WTC11 (cell line): ENCODE measurements around the gene PITPNC1. TPM values are rescaled to one million over a fixed set of nuclear protein-coding genes. Genes with fewer than 3 reads are reported as not detected.

Experiments
- ATAC-seq: fragments of 200-7000 bp; cut with Tn5 transposase; 2 replicates; pipeline ENCODE4 v1.10.0; 2021; ENCODE audit warnings: mild to moderate bottlenecking, moderate library complexity
- CTCF ChIA-PET: fragments of 300-600 bp; sonication (Branson Sonifier 250); formaldehyde crosslinking; loops from one replicate; lab custom pipeline; 2021; ENCODE audit warnings: antibody characterized with exemption; lab: Charles Lee
- POLR2A ChIA-PET: fragments of 350-600 bp; sonication (Branson Sonifier 250); formaldehyde crosslinking; loops from one replicate; lab custom pipeline; 2021; ENCODE audit warnings: antibody characterized with exemption; lab: Charles Lee
- DNase-seq: peaks from one replicate; pipeline ENCODE4 v3.0.0; 2021; ENCODE audit warnings: low spot score
- H3K27ac Mint-ChIP-seq: 2 replicates; pipeline ENCODE4 v1.8.0; 2021; ENCODE audit warnings: mixed read lengths
- H3K27me3 Mint-ChIP-seq: 2 replicates; pipeline ENCODE4 v1.8.0; 2021; ENCODE audit warnings: low read depth, mild to moderate bottlenecking, moderate library complexity, mixed read lengths
- H3K36me3 Mint-ChIP-seq: 2 replicates; pipeline ENCODE4 v1.8.0; 2021; ENCODE audit warnings: mixed read lengths
- H3K4me1 Mint-ChIP-seq: 2 replicates; pipeline ENCODE4 v1.8.0; 2022; ENCODE audit warnings: mixed read lengths
- H3K4me3 Mint-ChIP-seq: 2 replicates; pipeline ENCODE4 v1.8.0; 2021; ENCODE audit warnings: mild to moderate bottlenecking, moderate library complexity, mixed read lengths
- H3K9me3 Mint-ChIP-seq: 2 replicates; pipeline ENCODE4 v1.8.0; 2021; ENCODE audit warnings: mixed read lengths
- ELF4 ChIP-seq: sonication (generic); formaldehyde crosslinking; IDR thresholded peaks from 2 replicates; pipeline ENCODE4 v1.8.1; 2022; ENCODE audit warnings: low read depth, mild to moderate bottlenecking, moderate library complexity, missing genetic modification reagents
- ETV6 ChIP-seq: sonication (generic); formaldehyde crosslinking; IDR thresholded peaks from 2 replicates; pipeline ENCODE4 v1.8.1; 2022; ENCODE audit warnings: mild to moderate bottlenecking, missing genetic modification reagents
- JUN ChIP-seq: sonication (generic); formaldehyde crosslinking; IDR thresholded peaks from 2 replicates; pipeline ENCODE4 v1.8.0; 2023; ENCODE audit warnings: mild to moderate bottlenecking, missing genetic modification reagents
- NR1H2 ChIP-seq: sonication (generic); formaldehyde crosslinking; IDR thresholded peaks from 2 replicates; pipeline ENCODE4 v1.9.0; 2021; ENCODE audit warnings: mild to moderate bottlenecking, moderate library complexity, missing genetic modification reagents
- OVOL2 ChIP-seq: fragments of 250-450 bp; sonication (Bioruptor Pico); IDR thresholded peaks from 2 replicates; pipeline ENCODE4 v1.9.0; 2021; ENCODE audit warnings: mild to moderate bottlenecking, borderline replicate concordance
- ZNF219 ChIP-seq: sonication (generic); formaldehyde crosslinking; IDR thresholded peaks from 2 replicates; pipeline ENCODE4 v1.8.0; 2023; ENCODE audit warnings: missing genetic modification reagents, mild to moderate bottlenecking, borderline replicate concordance
- ZNF263 ChIP-seq: sonication (generic); formaldehyde crosslinking; IDR thresholded peaks from 2 replicates; pipeline ENCODE4 v1.8.1; 2022; ENCODE audit warnings: low read depth, mild to moderate bottlenecking, moderate library complexity, missing genetic modification reagents
- ZNF416 ChIP-seq: fragments of 250-450 bp; sonication (Bioruptor Pico); IDR thresholded peaks from 2 replicates; pipeline ENCODE4 v1.9.0; 2021; ENCODE audit warnings: mild to moderate bottlenecking, inconsistent platforms
- total RNA-seq: library from RNA; stranded (reverse); gene quantifications from 3 replicates; pipeline ENCODE4 v1.2.3, GENCODE V29; 2021
- TF ChIP-seq, protein P1 (sequence below): sonication (generic); formaldehyde crosslinking; IDR thresholded peaks from 2 replicates; pipeline ENCODE4 v1.8.0; 2023; ENCODE audit warnings: missing genetic modification reagents, mild to moderate bottlenecking, borderline replicate concordance
- TF ChIP-seq, protein P2 (sequence below): fragments of 250-450 bp; sonication (Bioruptor Pico); IDR thresholded peaks from 2 replicates; pipeline ENCODE4 v1.9.0; 2021; ENCODE audit warnings: mild to moderate bottlenecking
- TF ChIP-seq, protein P3 (sequence below): sonication (generic); formaldehyde crosslinking; IDR thresholded peaks from 2 replicates; pipeline ENCODE4 v1.8.1; 2023; ENCODE audit warnings: mild to moderate bottlenecking, missing genetic modification reagents, borderline replicate concordance
- TF ChIP-seq, protein P4 (sequence below): fragments of 250-450 bp; sonication (Bioruptor Pico); conservative IDR thresholded peaks from 2 replicates; pipeline ENCODE4 v1.9.0; 2021; ENCODE audit warnings: mild to moderate bottlenecking

The PITPNC1 gene
- total RNA-seq, 1 experiment from 2014 or later = 39.8 TPM

DNA sequence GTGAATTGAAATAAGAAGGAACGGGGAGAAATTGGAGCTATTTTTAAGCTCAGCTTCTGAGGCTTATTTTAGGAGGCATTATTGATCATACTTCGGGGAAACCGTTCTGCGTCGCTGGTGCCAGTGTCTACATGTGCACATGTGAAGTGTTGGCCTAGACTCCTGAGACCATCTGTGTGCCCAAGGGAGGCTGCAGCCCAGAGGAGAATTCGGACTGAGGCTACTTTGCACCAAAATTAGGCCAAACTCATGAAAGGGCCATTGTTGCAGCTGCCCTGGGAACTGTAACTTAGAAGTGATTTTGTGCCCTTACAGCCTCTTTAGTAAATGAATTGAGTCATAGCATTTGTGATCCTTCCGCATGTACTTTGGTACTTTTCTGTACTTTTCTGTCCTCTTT is 238.7 kb downstream of the PITPNC1 start:
- no peak overlapping the region for H3K4me3 Mint-ChIP-seq
- 0 out of 2 replicates have a peak, but pooled peaks cover 3% of the 10 kb centered on the region for H3K4me1 Mint-ChIP-seq
- H3K27me3 Mint-ChIP-seq = no peaks in the 10 kb centered on the region
- ChIA-PET POLR2A (no interaction called here), CTCF (interaction anchor here (0.9 to 1.6 kb wide), 3 partner anchors 13 to 242 kb away, joined by 4 to 8 read pairs (median 4); no protein-coding TSS in a partner anchor)
- DNase-seq (no peak), ATAC-seq (no peak)
- no peaks in the 10 kb centered on the region for H3K9me3 Mint-ChIP-seq
- no peaks in the 10 kb centered on the region for H3K36me3 Mint-ChIP-seq
- no peak for TF ChIP-seq ELF4 (CRISPR knock-in tag)
- TF ChIP-seq JUN = no peak
- no peak for TF ChIP-seq ZNF219 (CRISPR knock-in tag)
- TF ChIP-seq, protein P1, sequence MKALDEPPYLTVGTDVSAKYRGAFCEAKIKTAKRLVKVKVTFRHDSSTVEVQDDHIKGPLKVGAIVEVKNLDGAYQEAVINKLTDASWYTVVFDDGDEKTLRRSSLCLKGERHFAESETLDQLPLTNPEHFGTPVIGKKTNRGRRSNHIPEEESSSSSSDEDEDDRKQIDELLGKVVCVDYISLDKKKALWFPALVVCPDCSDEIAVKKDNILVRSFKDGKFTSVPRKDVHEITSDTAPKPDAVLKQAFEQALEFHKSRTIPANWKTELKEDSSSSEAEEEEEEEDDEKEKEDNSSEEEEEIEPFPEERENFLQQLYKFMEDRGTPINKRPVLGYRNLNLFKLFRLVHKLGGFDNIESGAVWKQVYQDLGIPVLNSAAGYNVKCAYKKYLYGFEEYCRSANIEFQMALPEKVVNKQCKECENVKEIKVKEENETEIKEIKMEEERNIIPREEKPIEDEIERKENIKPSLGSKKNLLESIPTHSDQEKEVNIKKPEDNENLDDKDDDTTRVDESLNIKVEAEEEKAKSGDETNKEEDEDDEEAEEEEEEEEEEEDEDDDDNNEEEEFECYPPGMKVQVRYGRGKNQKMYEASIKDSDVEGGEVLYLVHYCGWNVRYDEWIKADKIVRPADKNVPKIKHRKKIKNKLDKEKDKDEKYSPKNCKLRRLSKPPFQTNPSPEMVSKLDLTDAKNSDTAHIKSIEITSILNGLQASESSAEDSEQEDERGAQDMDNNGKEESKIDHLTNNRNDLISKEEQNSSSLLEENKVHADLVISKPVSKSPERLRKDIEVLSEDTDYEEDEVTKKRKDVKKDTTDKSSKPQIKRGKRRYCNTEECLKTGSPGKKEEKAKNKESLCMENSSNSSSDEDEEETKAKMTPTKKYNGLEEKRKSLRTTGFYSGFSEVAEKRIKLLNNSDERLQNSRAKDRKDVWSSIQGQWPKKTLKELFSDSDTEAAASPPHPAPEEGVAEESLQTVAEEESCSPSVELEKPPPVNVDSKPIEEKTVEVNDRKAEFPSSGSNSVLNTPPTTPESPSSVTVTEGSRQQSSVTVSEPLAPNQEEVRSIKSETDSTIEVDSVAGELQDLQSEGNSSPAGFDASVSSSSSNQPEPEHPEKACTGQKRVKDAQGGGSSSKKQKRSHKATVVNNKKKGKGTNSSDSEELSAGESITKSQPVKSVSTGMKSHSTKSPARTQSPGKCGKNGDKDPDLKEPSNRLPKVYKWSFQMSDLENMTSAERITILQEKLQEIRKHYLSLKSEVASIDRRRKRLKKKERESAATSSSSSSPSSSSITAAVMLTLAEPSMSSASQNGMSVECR (CRISPR knock-in tag) = no peak
- TF ChIP-seq, protein P2, sequence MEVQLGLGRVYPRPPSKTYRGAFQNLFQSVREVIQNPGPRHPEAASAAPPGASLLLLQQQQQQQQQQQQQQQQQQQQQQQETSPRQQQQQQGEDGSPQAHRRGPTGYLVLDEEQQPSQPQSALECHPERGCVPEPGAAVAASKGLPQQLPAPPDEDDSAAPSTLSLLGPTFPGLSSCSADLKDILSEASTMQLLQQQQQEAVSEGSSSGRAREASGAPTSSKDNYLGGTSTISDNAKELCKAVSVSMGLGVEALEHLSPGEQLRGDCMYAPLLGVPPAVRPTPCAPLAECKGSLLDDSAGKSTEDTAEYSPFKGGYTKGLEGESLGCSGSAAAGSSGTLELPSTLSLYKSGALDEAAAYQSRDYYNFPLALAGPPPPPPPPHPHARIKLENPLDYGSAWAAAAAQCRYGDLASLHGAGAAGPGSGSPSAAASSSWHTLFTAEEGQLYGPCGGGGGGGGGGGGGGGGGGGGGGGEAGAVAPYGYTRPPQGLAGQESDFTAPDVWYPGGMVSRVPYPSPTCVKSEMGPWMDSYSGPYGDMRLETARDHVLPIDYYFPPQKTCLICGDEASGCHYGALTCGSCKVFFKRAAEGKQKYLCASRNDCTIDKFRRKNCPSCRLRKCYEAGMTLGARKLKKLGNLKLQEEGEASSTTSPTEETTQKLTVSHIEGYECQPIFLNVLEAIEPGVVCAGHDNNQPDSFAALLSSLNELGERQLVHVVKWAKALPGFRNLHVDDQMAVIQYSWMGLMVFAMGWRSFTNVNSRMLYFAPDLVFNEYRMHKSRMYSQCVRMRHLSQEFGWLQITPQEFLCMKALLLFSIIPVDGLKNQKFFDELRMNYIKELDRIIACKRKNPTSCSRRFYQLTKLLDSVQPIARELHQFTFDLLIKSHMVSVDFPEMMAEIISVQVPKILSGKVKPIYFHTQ (CRISPR knock-in tag) = no peak
- TF ChIP-seq, protein P3, sequence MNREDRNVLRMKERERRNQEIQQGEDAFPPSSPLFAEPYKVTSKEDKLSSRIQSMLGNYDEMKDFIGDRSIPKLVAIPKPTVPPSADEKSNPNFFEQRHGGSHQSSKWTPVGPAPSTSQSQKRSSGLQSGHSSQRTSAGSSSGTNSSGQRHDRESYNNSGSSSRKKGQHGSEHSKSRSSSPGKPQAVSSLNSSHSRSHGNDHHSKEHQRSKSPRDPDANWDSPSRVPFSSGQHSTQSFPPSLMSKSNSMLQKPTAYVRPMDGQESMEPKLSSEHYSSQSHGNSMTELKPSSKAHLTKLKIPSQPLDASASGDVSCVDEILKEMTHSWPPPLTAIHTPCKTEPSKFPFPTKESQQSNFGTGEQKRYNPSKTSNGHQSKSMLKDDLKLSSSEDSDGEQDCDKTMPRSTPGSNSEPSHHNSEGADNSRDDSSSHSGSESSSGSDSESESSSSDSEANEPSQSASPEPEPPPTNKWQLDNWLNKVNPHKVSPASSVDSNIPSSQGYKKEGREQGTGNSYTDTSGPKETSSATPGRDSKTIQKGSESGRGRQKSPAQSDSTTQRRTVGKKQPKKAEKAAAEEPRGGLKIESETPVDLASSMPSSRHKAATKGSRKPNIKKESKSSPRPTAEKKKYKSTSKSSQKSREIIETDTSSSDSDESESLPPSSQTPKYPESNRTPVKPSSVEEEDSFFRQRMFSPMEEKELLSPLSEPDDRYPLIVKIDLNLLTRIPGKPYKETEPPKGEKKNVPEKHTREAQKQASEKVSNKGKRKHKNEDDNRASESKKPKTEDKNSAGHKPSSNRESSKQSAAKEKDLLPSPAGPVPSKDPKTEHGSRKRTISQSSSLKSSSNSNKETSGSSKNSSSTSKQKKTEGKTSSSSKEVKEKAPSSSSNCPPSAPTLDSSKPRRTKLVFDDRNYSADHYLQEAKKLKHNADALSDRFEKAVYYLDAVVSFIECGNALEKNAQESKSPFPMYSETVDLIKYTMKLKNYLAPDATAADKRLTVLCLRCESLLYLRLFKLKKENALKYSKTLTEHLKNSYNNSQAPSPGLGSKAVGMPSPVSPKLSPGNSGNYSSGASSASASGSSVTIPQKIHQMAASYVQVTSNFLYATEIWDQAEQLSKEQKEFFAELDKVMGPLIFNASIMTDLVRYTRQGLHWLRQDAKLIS (CRISPR knock-in tag) = no peak
- no peak for TF ChIP-seq ZNF263 (CRISPR knock-in tag)
- no peak for TF ChIP-seq NR1H2
- TF ChIP-seq, protein P4, sequence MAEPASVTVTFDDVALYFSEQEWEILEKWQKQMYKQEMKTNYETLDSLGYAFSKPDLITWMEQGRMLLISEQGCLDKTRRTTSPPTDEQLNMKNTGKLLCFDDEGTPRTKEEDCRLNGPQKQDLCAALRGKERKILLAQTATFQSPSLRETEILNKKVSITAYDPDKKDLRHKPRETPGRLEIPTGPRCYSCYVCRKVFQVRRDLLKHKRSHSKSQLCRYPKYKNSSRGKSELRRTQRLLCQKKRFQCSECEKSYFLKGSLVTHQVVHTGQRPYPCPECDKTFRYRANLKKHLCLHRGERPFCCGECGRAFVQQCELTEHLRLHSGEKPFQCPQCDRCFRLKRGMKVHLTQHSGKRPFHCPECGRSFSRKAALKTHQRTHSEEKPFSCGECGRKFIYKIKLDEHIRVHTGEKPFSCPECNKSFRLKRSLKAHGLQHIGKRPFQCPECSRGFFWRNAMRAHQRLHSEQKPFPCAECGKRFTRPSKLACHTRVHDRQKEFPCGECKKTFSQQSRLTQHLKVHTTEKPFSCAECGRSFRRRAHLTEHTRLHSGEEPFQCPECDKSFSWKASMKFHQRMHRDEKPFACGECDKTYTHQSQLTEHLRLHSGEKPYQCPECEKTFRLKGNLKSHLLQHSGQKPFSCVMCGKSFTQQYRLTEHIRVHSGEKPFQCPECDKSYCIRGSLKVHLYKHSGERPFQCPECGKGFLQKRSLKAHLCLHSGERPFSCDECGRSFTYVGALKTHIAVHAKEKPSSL (CRISPR knock-in tag) = no peak
- no peak for TF ChIP-seq ZNF416 (CRISPR knock-in tag)
- no peak for TF ChIP-seq OVOL2 (CRISPR knock-in tag)
- TF ChIP-seq ETV6 (CRISPR knock-in tag) = no peak
- no peak overlapping the region for H3K27ac Mint-ChIP-seq
